Upper lobe of left lung (tissue), 4 donors: ENCODE results near the gene MCF2L.

ENCODE experiments used
- EP300 ChIP-seq, 4 donors: sonication (generic); formaldehyde crosslinking; IDR thresholded peaks; one replicate each; pipeline ENCODE4 v1.5.1; 2017; ENCODE audit warnings: antibody characterized with exemption in 4 of 4, control low read depth in 2 of 4
- POLR2A ChIP-seq, 4 donors: fragments of 450-650 bp; IDR thresholded peaks; one replicate each; pipeline ENCODE4 v1.5.1; 2016 to 2017; ENCODE audit warnings: antibody characterized with exemption in 4 of 4, mild to moderate bottlenecking in 2 of 4
- POLR2AphosphoS5 ChIP-seq, 2 donors: sonication (generic); formaldehyde crosslinking; IDR thresholded peaks; one replicate each; pipeline ENCODE4 v1.5.1; 2017; ENCODE audit warnings: antibody characterized with exemption in 2 of 2
- TF ChIP-seq, protein P1 (sequence below), 6 experiments: fragments of 450-650 bp in 4 of 6; fragments of 200-600 bp in 2 of 6; sonication (generic) in 2 of 6; IDR thresholded peaks; one replicate each; pipeline ENCODE4 v1.5.1; 2016 to 2019; ENCODE audit warnings: antibody characterized with exemption in 6 of 6

- no peak for TF ChIP-seq EP300 (IDR thresholded peaks at IDR 0.05)
- TF ChIP-seq, protein P1, sequence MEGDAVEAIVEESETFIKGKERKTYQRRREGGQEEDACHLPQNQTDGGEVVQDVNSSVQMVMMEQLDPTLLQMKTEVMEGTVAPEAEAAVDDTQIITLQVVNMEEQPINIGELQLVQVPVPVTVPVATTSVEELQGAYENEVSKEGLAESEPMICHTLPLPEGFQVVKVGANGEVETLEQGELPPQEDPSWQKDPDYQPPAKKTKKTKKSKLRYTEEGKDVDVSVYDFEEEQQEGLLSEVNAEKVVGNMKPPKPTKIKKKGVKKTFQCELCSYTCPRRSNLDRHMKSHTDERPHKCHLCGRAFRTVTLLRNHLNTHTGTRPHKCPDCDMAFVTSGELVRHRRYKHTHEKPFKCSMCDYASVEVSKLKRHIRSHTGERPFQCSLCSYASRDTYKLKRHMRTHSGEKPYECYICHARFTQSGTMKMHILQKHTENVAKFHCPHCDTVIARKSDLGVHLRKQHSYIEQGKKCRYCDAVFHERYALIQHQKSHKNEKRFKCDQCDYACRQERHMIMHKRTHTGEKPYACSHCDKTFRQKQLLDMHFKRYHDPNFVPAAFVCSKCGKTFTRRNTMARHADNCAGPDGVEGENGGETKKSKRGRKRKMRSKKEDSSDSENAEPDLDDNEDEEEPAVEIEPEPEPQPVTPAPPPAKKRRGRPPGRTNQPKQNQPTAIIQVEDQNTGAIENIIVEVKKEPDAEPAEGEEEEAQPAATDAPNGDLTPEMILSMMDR (IDR thresholded peaks at IDR 0.05), result no peak
- no peak for TF ChIP-seq POLR2AphosphoS5 (IDR thresholded peaks at IDR 0.05)
- no peak for TF ChIP-seq POLR2A (IDR thresholded peaks at IDR 0.05)
Observed at GRCh38 chr13:113148407-113148806, 179.4 kb downstream of the MCF2L start.
